ENCODE results near the gene WBP2. TPM values are rescaled to one million over a fixed set of nuclear protein-coding genes. Genes with fewer than 3 reads are reported as not detected.

The WBP2 gene
- total and polyA plus RNA-seq, 9 of the 15 experiments (the other 6 are each of a cell fraction or from before 2014, with no cell fraction given): 2.2 to 74.3 (median 20.0) TPM

GRCh38 chr17:75836605-75837004 lies 18.5 kb downstream of the WBP2 start:
- ATAC-seq: no peak
- in situ Hi-C loops (cut with MboI) (no loop called here), intact Hi-C loops (cut with micrococcal nuclease) (no loop called here)
- TF ChIP-seq RBFOX2 (IDR thresholded peaks at IDR 0.05; ENCODE audit: low read depth, low read length): peak; percentile 64
- TF ChIP-seq ZNF589 (CRISPR knock-in tag; IDR thresholded peaks at IDR 0.05; ENCODE audit: low read depth): no peak
- peak; percentile 55; the same call in 1 of the 2 replicates for TF ChIP-seq POLR2G (IDR thresholded peaks at IDR 0.05; ENCODE audit: low read depth, low read length)
- TF ChIP-seq POLR2A (conservative IDR thresholded peaks at IDR 0.05): peak; percentile 46; the same call in 1 of the 2 replicates
- no peak for TF ChIP-seq GABPB1 (CRISPR knock-in tag; IDR thresholded peaks at IDR 0.05)
- H4K20me1 ChIP-seq (replicated peaks; ENCODE audit: control insufficient read depth, insufficient read depth, low read length): 0 out of 2 replicates have a peak, but pooled peaks cover 4% of the 10 kb centered on the region
- peaks cover 0 to 52% of the 10 kb centered on the region in 2 experiments; a peak in 3 of 5 replicates for H3K4me1 ChIP-seq (replicated peaks in 1 of 2; ENCODE audit: control insufficient read depth in 2 of 2, insufficient read depth in 2 of 2, low read length in 2 of 2)
- no peaks in the 10 kb centered on the region for H3K9me3 ChIP-seq (replicated peaks; ENCODE audit: control insufficient read depth, insufficient read depth, low read depth, low read length)
- WGBS (ENCODE audit: insufficient coverage, low coverage, missing lambda C conversion rate): 92% methylated on average over 9 of the region's 9 CpGs
- DNase-seq (ENCODE audit: extremely low read depth in 1 of 4, low spot score in 3 of 4): no peak
- BruUV-seq (replicated peaks): no TSS peak
- no peak overlapping the region for H2AFZ ChIP-seq (ENCODE audit: low read depth, low read length)
- no peak overlapping the region for H3K4me3 ChIP-seq
- peaks cover 13% of the 10 kb centered on the region for H3K79me2 ChIP-seq (ENCODE audit: control insufficient read depth, insufficient read depth, low read length)
- no peak overlapping the region for H3K4me2 ChIP-seq (ENCODE audit: insufficient read depth, low read length)
- H3K27me3 ChIP-seq (ENCODE audit: control insufficient read depth in 2 of 2, insufficient read depth in 2 of 2, low read length in 2 of 2): no peaks in the 10 kb centered on the region
- POLR2A ChIA-PET: interaction anchor here (1.2 to 4.8 kb wide), 5 partner anchors 8 to 60 kb away, joined by 3 to 46 read pairs (median 6); partner anchors contain the start of gene UNC13D
- FAIRE-seq: no peak
- peaks cover 85% of the 10 kb centered on the region; the same call in 2 of the 3 replicates for H3K36me3 ChIP-seq (ENCODE audit: control insufficient read depth, insufficient read depth, low read length)
- CTCF ChIA-PET (ENCODE audit: low intra/inter-chr PET ratio): no interaction called here
- H3K27ac ChIP-seq (ENCODE audit: extremely low read depth, low read depth, low read length): no peak overlapping the region
- H3K9ac ChIP-seq (ENCODE audit: insufficient read depth in 1 of 2, low read depth in 2 of 2, low read length in 2 of 2): peak overlapping the region in 1 of 2 experiments; percentile 61; a peak in 2 of 4 replicates
- H3K9me1 ChIP-seq (ENCODE audit: control insufficient read depth, insufficient read depth, low read length): no peaks in the 10 kb centered on the region

DNA sequence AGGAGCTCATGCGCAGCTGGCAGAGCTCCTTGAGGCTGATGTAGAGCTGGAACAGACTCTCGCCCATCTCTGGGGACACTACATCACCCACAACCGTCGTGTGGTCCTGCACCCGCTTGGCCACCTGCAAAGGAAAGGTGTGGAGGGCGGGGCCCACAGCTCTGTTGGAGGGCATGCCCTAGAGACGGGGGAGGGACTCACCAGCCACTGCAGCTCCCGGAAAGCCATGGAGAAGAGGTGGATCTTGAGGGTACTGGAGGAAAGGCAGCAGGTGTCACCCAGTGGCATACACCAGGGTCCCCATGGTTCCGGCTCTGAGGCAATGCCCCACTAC lies 19.5 kb downstream of the WBP2 start:
- Histone ChIP-seq H3K79me2 (ENCODE audit: control insufficient read depth, insufficient read depth, low read length) (peaks cover 10% of the 10 kb centered on the region), H3K27me3 (ENCODE audit: control insufficient read depth in 2 of 2, insufficient read depth in 2 of 2, low read length in 2 of 2) (no peaks in the 10 kb centered on the region), H2AFZ (ENCODE audit: low read depth, low read length) (no peak overlapping the region), H3K9ac (ENCODE audit: insufficient read depth in 1 of 2, low read depth in 2 of 2, low read length in 2 of 2) (peak overlapping the region in 1 of 2 experiments; percentile 26; a peak in 1 of 4 replicates), H3K27ac (ENCODE audit: extremely low read depth, low read depth, low read length) (no peak overlapping the region), H3K9me1 (ENCODE audit: control insufficient read depth, insufficient read depth, low read length) (no peaks in the 10 kb centered on the region), H3K4me2 (ENCODE audit: insufficient read depth, low read length) (no peak overlapping the region), H3K36me3 (ENCODE audit: control insufficient read depth, insufficient read depth, low read length) (peaks cover 90% of the 10 kb centered on the region; the same call in 2 of the 3 replicates), H4K20me1 (replicated peaks; ENCODE audit: control insufficient read depth, insufficient read depth, low read length) (0 out of 2 replicates have a peak, but pooled peaks cover 4% of the 10 kb centered on the region), H3K9me3 (replicated peaks; ENCODE audit: control insufficient read depth, insufficient read depth, low read depth, low read length) (no peaks in the 10 kb centered on the region), H3K4me3 (no peak overlapping the region), H3K4me1 (replicated peaks in 1 of 2; ENCODE audit: control insufficient read depth in 2 of 2, insufficient read depth in 2 of 2, low read length in 2 of 2) (peaks cover 0 to 54% of the 10 kb centered on the region in 2 experiments; a peak in 3 of 5 replicates)
- CTCF ChIA-PET (ENCODE audit: low intra/inter-chr PET ratio): no interaction called here
- FAIRE-seq (no peak), ATAC-seq (no peak), DNase-seq (ENCODE audit: extremely low read depth in 1 of 4, low spot score in 3 of 4) (no peak)
- in situ Hi-C loops (cut with MboI) (no loop called here), intact Hi-C loops (cut with micrococcal nuclease) (no loop called here)
- 91% methylated on average over 9 of the region's 9 CpGs for WGBS (ENCODE audit: insufficient coverage, low coverage, missing lambda C conversion rate)
- POLR2A ChIA-PET: interaction anchor here (1.2 to 4.8 kb wide), 5 partner anchors 9 to 61 kb away, joined by 3 to 46 read pairs (median 7); partner anchors contain the start of gene UNC13D
- no TSS peak for BruUV-seq (replicated peaks)
- TF ChIP-seq POLR2G (IDR thresholded peaks at IDR 0.05; ENCODE audit: low read depth, low read length) (peak; percentile 60; the same call in 1 of the 2 replicates), RBFOX2 (IDR thresholded peaks at IDR 0.05; ENCODE audit: low read depth, low read length) (peak; percentile 20), RUNX1 (IDR thresholded peaks at IDR 0.05; ENCODE audit: low read depth) (no peak)

Measured in K562 (cell line).